Type B pancreatic cell (in vitro differentiated cells): ENCODE results near the gene MRGPRG. TPM values are rescaled to one million over a fixed set of nuclear protein-coding genes. Genes with fewer than 3 reads are reported as not detected.

Experiments
- DNase-seq: peaks from one replicate; pipeline ENCODE4 v3.0.0; 2021; ENCODE audit warnings: mixed read lengths; ENCODE audit not compliant: unreplicated experiment; ENCODE audit errors: extremely low spot score
- H3K27ac Mint-ChIP-seq: 2 replicates; pipeline ENCODE4 v1.8.0; 2021; ENCODE audit warnings: mild to moderate bottlenecking, mixed read lengths
- H3K27me3 Mint-ChIP-seq: 2 replicates; pipeline ENCODE4 v1.8.0; 2021; ENCODE audit warnings: mixed read lengths
- H3K36me3 Mint-ChIP-seq: 2 replicates; pipeline ENCODE4 v1.8.0; 2021; ENCODE audit warnings: mixed read lengths
- H3K4me1 Mint-ChIP-seq: one replicate; pipeline ENCODE4 v1.8.0; 2021; ENCODE audit warnings: mixed read lengths; ENCODE audit not compliant: unreplicated experiment
- H3K4me3 Mint-ChIP-seq: 2 replicates; pipeline ENCODE4 v1.8.0; 2021; ENCODE audit warnings: mild to moderate bottlenecking, mixed read lengths
- H3K9me3 Mint-ChIP-seq: 2 replicates; pipeline ENCODE4 v1.8.0; 2021; ENCODE audit warnings: mixed read lengths
- total RNA-seq: library from RNA; stranded (reverse); gene quantifications from 2 replicates; pipeline ENCODE4 v1.2.1, GENCODE V29; 2021; ENCODE audit warnings: low replicate concordance
- TF ChIP-seq, protein P1 (sequence below): fragments of 200-600 bp; sonication (generic); conservative IDR thresholded peaks from 2 replicates; pipeline ENCODE4 v1.5.0; 2021; ENCODE audit warnings: antibody characterized with exemption, mild to moderate bottlenecking

The MRGPRG gene
- total RNA-seq, 1 donor from 2014 or later, result not detected

DNA sequence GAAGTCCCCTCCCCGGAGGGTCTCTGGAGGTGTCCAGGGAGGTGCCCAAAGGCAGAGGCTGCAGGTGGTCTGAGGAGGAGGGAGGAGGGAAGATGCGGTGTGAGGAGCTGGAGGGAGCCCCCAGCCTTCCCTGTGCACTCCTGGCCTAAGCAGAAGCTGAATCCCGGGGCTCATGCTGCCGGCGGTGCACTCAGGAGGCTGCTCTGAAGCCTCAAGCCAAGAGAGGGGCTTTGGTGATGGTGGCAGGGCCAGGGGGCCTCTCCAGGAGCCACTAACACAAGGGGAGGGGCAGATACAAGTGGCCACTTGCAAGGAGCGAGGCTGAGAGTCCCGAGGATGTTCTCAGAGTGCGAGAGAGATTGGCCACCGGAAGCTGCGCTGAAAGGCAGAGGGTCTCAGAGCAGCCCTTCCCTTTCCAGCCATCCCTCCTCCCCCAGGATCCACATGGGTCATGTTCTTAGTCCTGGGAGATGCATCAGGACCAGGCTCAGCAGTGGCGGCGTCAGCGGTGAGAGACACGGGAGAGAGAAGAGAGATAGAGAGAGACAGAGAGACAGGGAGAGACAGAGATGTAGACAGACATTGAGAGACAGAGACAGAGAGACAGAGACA is 774 bp upstream of the MRGPRG start:
- no peak for DNase-seq
- H3K4me3 Mint-ChIP-seq, result no peak overlapping the region

DNA sequence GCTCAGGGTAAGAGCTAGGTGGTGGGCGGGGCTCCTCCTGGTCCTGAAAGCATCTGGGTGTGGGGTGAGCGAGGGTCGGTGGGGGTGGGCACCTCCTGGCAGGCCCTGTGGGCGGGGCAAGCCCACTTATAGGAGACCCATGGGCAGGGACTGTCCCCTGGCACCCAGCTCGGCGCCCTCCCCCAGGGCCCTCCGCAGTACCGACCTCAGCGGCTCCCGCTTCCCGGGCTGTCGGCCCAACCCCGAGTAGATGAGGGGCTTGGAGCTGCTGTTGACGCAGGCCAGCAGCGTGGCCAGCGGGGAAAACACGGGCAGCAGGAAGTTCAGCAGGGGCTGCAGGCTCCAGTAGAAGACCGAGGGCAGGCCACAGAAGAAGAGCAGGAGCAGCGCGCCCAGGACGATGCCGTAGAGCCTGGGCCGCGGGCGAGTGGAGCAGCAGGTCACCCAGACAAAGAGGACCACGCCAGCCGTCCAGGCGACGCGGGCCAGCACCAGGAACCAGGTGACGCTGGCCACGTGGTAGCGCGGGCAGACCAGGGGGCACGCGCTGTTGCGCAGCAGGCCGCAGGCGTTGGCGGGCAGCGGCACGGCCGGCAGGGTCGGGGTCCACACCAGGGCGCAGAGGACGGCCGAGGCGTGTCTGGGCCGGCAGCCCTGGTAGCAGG is 663 bp downstream of the MRGPRG start:
- DNase-seq, result peak; percentile 66
- H3K4me1 Mint-ChIP-seq, result no peaks in the 10 kb centered on the region
- no peak overlapping the region for H3K4me3 Mint-ChIP-seq
- H3K27me3 Mint-ChIP-seq, result peaks cover 39% of the 10 kb centered on the region
- TF ChIP-seq, protein P1, sequence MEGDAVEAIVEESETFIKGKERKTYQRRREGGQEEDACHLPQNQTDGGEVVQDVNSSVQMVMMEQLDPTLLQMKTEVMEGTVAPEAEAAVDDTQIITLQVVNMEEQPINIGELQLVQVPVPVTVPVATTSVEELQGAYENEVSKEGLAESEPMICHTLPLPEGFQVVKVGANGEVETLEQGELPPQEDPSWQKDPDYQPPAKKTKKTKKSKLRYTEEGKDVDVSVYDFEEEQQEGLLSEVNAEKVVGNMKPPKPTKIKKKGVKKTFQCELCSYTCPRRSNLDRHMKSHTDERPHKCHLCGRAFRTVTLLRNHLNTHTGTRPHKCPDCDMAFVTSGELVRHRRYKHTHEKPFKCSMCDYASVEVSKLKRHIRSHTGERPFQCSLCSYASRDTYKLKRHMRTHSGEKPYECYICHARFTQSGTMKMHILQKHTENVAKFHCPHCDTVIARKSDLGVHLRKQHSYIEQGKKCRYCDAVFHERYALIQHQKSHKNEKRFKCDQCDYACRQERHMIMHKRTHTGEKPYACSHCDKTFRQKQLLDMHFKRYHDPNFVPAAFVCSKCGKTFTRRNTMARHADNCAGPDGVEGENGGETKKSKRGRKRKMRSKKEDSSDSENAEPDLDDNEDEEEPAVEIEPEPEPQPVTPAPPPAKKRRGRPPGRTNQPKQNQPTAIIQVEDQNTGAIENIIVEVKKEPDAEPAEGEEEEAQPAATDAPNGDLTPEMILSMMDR, result no peak
- H3K9me3 Mint-ChIP-seq, result no peaks in the 10 kb centered on the region
- no peak overlapping the region for H3K27ac Mint-ChIP-seq
- no peaks in the 10 kb centered on the region for H3K36me3 Mint-ChIP-seq

More for the DNA sequence above, 774 bp upstream of the MRGPRG start:
- peak overlapping the region; percentile 11 for H3K27ac Mint-ChIP-seq
- peaks cover under 1% of the 10 kb centered on the region for H3K4me1 Mint-ChIP-seq
- H3K27me3 Mint-ChIP-seq, result peaks cover 37% of the 10 kb centered on the region
- no peaks in the 10 kb centered on the region for H3K9me3 Mint-ChIP-seq
- no peaks in the 10 kb centered on the region for H3K36me3 Mint-ChIP-seq
- TF ChIP-seq, protein P1, result no peak

DNA sequence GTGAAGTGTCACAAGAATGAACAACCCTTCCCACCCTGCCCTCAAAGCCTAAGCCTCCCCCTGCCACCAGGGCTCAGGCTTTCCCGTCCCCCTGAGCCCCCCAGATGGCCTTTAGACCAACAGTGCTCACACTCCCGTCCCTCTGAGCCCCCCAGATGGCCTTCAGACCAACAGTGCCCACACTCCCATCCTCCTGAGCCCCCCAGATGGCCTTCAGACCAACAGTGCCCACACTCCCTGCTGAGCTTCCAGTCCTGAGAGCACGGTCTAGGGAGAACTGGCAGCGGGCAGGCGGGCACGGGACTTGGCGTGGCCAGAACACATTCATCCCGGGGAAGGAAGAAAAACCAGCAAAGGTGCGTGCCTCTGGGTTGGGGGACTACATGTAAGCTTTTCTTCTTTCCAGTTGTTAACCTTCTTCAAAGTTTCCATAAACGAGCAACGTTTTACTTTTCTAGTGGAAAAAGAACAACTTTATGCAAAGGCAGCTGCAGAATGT is 2.5 kb downstream of the MRGPRG start:
- Mint-ChIP-seq H3K27me3 (peaks cover 44% of the 10 kb centered on the region), H3K4me1 (no peaks in the 10 kb centered on the region), H3K27ac (no peak overlapping the region), H3K36me3 (no peaks in the 10 kb centered on the region), H3K9me3 (peaks cover 6% of the 10 kb centered on the region), H3K4me3 (no peak overlapping the region)
- no peak for DNase-seq
- TF ChIP-seq, protein P1, result no peak

DNA sequence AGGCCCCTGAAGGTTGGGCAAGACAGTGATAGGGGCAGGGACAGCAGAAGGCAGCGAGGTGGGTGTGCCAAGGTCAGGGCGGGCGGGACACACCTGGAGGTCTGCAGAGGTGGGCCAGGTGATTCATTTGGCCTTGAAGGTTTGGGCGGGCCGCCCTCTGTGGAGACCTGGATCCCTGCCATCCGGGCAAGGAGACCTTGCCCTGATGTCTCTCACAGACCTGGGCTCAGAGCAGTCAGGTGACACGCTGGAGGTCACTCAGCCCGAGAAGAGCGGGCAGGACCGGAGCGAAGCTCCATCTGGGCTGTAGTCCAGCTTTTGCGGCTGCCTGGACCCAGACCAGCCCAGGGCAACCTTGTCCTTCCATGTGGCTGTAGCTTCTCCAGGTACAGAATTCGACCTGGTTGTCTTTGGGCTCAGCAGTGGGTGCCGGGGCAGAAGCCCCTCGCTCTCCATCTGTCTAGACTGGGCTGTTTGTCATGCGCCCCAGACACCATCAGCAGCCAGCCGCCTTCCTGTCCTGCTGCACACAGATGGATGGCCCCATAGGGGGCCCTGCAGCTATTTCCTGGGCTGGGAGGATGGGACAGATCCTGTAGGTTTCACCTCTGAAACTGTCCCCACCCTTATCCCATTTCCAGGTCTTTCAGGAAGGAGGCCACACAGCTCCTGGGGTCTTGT is 3.1 kb downstream of the MRGPRG start:
- Mint-ChIP-seq H3K36me3 (no peaks in the 10 kb centered on the region), H3K9me3 (peaks cover 6% of the 10 kb centered on the region), H3K4me1 (no peaks in the 10 kb centered on the region), H3K27ac (no peak overlapping the region), H3K4me3 (no peak overlapping the region), H3K27me3 (peaks cover 44% of the 10 kb centered on the region)
- no peak for DNase-seq
- TF ChIP-seq, protein P1, result no peak

DNA sequence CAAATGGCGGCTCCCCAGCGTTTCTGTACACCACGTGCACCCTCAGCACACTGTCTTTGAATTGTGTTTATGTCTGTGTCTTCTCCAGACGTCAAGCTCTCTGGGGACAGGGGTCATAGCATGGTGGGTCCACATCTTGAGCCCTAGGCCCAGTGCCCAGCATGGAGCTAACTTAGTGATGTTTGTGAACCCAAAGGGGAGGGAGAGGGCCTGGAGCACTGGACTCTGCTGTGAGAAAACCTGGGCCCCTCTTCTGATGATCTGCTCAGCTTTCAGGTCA is 4.3 kb downstream of the MRGPRG start:
- no peaks in the 10 kb centered on the region for H3K4me1 Mint-ChIP-seq
- TF ChIP-seq, protein P1, result no peak
- no peak for DNase-seq
- no peaks in the 10 kb centered on the region for H3K36me3 Mint-ChIP-seq
- H3K27me3 Mint-ChIP-seq, result peaks cover 43% of the 10 kb centered on the region
- H3K27ac Mint-ChIP-seq, result no peak overlapping the region
- H3K4me3 Mint-ChIP-seq, result no peak overlapping the region
- H3K9me3 Mint-ChIP-seq, result peaks cover 6% of the 10 kb centered on the region
